HepG2 (cell line): ENCODE measurements around the gene RNU4-1. TPM values are rescaled to one million over a fixed set of nuclear protein-coding genes. Genes with fewer than 3 reads are reported as not detected.

Experiments
- ATAC-seq: fragments of 200-7000 bp; cut with Tn5 transposase; 3 replicates; pipeline ENCODE4 v1.9.1; 2020; ENCODE audit warnings: mild to moderate bottlenecking, moderate library complexity
- BruUV-seq: library from RNA; stranded (reverse); fragments of 400-500 nt; replicated peaks from 2 replicates; lab custom pipeline; 2021; lab: Mats Ljungman, UMichigan
- CTCF ChIA-PET: fragments of 300-600 bp; formaldehyde crosslinking; extraction: SDS; loops from one replicate; lab custom pipeline; 2021; ENCODE audit warnings: low total read pairs, inconsistent platforms, low intra/inter-chr PET ratio; lab: Yijun Ruan, JAX
- POLR2A ChIA-PET: fragments of 350-600 bp; sonication (Branson Sonifier 250); formaldehyde crosslinking; loops from one replicate; lab custom pipeline; 2020; ENCODE audit warnings: antibody characterized with exemption, inconsistent platforms; lab: Yijun Ruan, JAX
- DNase-seq: peaks from one replicate; pipeline ENCODE4 v3.0.0-alpha.2; 2015; ENCODE audit warnings: low spot score
- FAIRE-seq: peaks from 3 replicates; lab custom pipeline; 2011; peaks lifted over from hg19 to GRCh38; lab: Jason Lieb, UNC
- H2AFZ ChIP-seq: one replicate; pipeline ENCODE4 v1.6.1; 2011; ENCODE audit warnings: low read length, inconsistent platforms
- H3K27ac ChIP-seq: fragments of 300-600 bp; 3 replicates; pipeline ENCODE4 v1.8.0; 2011; ENCODE audit warnings: mixed run types, mild to moderate bottlenecking, mixed read lengths, low read length, inconsistent platforms; ENCODE audit not compliant: insufficient read depth; ENCODE audit errors: extremely low read length
- H3K27me3 ChIP-seq, 2 experiments: fragments of 200-600 bp in 1 of 2; 2 replicates in 1 of 2; 3 replicates in 1 of 2; pipeline versions ENCODE4 v1.6.0 to v1.8.0; 2011; ENCODE audit warnings: low read length in 2 of 2, mild to moderate bottlenecking in 2 of 2, moderate library complexity in 2 of 2, inconsistent platforms in 1 of 2; ENCODE audit not compliant: insufficient read depth in 2 of 2, control insufficient read depth in 1 of 2
- H3K36me3 ChIP-seq, 2 experiments: fragments of 200-600 bp in 1 of 2; replicated peaks in 1 of 2; 2 replicates in 1 of 2; 3 replicates in 1 of 2; pipeline versions ENCODE4 v1.5.1 to v1.8.0; 2011; ENCODE audit warnings: low read length in 2 of 2, inconsistent platforms in 1 of 2; ENCODE audit not compliant: insufficient read depth in 2 of 2, control insufficient read depth in 1 of 2
- H3K4me1 ChIP-seq: 2 replicates; pipeline ENCODE4 v1.5.1; 2012; ENCODE audit warnings: low read length, inconsistent platforms; ENCODE audit not compliant: insufficient read depth
- H3K4me2 ChIP-seq: 2 replicates; pipeline ENCODE4 v1.6.0; 2011; ENCODE audit warnings: low read depth, low read length, inconsistent platforms
- H3K4me3 ChIP-seq, 3 experiments: fragments of 200-600 bp in 1 of 3; sonication (generic), shearing (Covaris generic) in 1 of 3; replicated peaks in 1 of 3; 2 replicates each; pipeline ENCODE4 v1.5.1; 2011 to 2016; ENCODE audit warnings: low read length in 3 of 3, inconsistent platforms in 2 of 3, low read depth in 2 of 3, mild to moderate bottlenecking in 2 of 3, control low read depth in 1 of 3, mixed read lengths in 1 of 3; ENCODE audit not compliant: insufficient read depth in 1 of 3
- H3K79me2 ChIP-seq: one replicate; pipeline ENCODE4 v1.6.1; 2011; ENCODE audit warnings: low read length, inconsistent platforms; ENCODE audit not compliant: insufficient read depth
- H3K9ac ChIP-seq: 2 replicates; pipeline ENCODE4 v1.6.0; 2011; ENCODE audit warnings: mild to moderate bottlenecking, low read depth, low read length, inconsistent platforms; ENCODE audit not compliant: insufficient read depth
- H3K9me3 ChIP-seq: 2 replicates; pipeline ENCODE4 v1.5.1; 2012; ENCODE audit warnings: mild to moderate bottlenecking, low read length
- H4K20me1 ChIP-seq: 2 replicates; pipeline ENCODE4 v1.6.0; 2011; ENCODE audit warnings: inconsistent platforms, mild to moderate bottlenecking, low read length, moderate library complexity; ENCODE audit not compliant: insufficient read depth
- HNF1A ChIP-seq, 2 experiments: sonication (generic) in 1 of 2; formaldehyde crosslinking in 1 of 2; IDR thresholded peaks; 2 replicates each; pipeline versions ENCODE4 v1.4.0 to v1.6.1; 2016 to 2020; ENCODE audit warnings: borderline replicate concordance in 1 of 2, low read depth in 1 of 2, mild to moderate bottlenecking in 1 of 2, missing genetic modification reagents in 1 of 2
- HNF4A ChIP-seq: sonication (generic); formaldehyde crosslinking; IDR thresholded peaks from 2 replicates; pipeline ENCODE4 v1.4.0; 2020; ENCODE audit warnings: missing genetic modification reagents
- MTA3 ChIP-seq: sonication (generic); formaldehyde crosslinking; IDR thresholded peaks from 2 replicates; pipeline ENCODE4 v1.4.0; 2020; ENCODE audit warnings: missing genetic modification reagents
- PAX8 ChIP-seq: sonication (generic); formaldehyde crosslinking; IDR thresholded peaks from 2 replicates; pipeline ENCODE4 v1.8.0; 2022; ENCODE audit warnings: mild to moderate bottlenecking, missing genetic modification reagents, borderline replicate concordance
- PAXIP1 ChIP-seq: sonication (generic); formaldehyde crosslinking; conservative IDR thresholded peaks from 2 replicates; pipeline ENCODE4 v1.4.0; 2020; ENCODE audit warnings: mild to moderate bottlenecking, missing genetic modification reagents, moderate library complexity
- SRSF9 ChIP-seq: fragments of 200-400 bp; formaldehyde crosslinking; IDR thresholded peaks from 2 replicates; pipeline ENCODE4 v1.6.1; 2018; ENCODE audit warnings: borderline replicate concordance, mild to moderate bottlenecking, low read depth, low read length; ENCODE audit not compliant: insufficient read depth, poor library complexity, severe bottlenecking
- THYN1 ChIP-seq: sonication (generic); formaldehyde crosslinking; IDR thresholded peaks from 2 replicates; pipeline ENCODE4 v1.8.1; 2023; ENCODE audit warnings: low read depth, mild to moderate bottlenecking, moderate library complexity, missing genetic modification reagents, borderline replicate concordance
- TRIM24 ChIP-seq: sonication (generic); formaldehyde crosslinking; IDR thresholded peaks from 2 replicates; pipeline ENCODE4 v1.8.0; 2022; ENCODE audit warnings: mild to moderate bottlenecking, missing genetic modification reagents
- ZNF205 ChIP-seq: IDR thresholded peaks from 2 replicates; pipeline ENCODE4 v1.6.1; 2018; ENCODE audit warnings: missing biosample characterization, missing genetic modification reagents
- WGBS: methylation state at CpG from one replicate; pipeline ENCODE4 v1.1.6; 2017; ENCODE audit warnings: low lambda C conversion rate; 5-methylcytosine and 5-hydroxymethylcytosine counted together
- in situ Hi-C: cut with HindIII; loops from 2 replicates; pipeline ENCODE4 v1.10.0; 2017; ENCODE audit warnings: low pct_unique_long_range_greater_than_20kb; ENCODE audit not compliant: extremely low pct_ligation_motif_present
- intact Hi-C: fragments of 100-400 bp; cut with micrococcal nuclease; formaldehyde crosslinking; loops from one replicate; pipeline ENCODE4 v1.10.0; 2022; ENCODE audit not compliant: unreplicated experiment
- polyA plus RNA-seq, 8 experiments: library from polyadenylated mRNA; depleted of rRNA in 3 of 8; stranded (reverse) in 7 of 8; unstranded in 1 of 8; fragments of >200 nt; fragmentation: Illumina TruSeq in 4 of 8; extraction: Trizol in 4 of 8; gene quantifications; 2 replicates each; pipeline versions ENCODE4 v1.2.1 to v1.2.3, GENCODE V29; 2011 to 2016; ENCODE audit warnings: low read depth in 4 of 8, missing spikeins in 1 of 8, mixed read lengths in 1 of 8; ENCODE audit not compliant: insufficient read depth in 1 of 8
- total RNA-seq, 5 experiments: library from RNA; depleted of rRNA; stranded (reverse); fragments of >200 nt; fragmentation: Illumina TruSeq; extraction: Trizol; gene quantifications; 2 replicates each; pipeline ENCODE4 v1.2.3, GENCODE V29; 2016; ENCODE audit warnings: low read depth in 1 of 5

Gene RNU4-1
- total and polyA plus RNA-seq, 2 of the 13 experiments (the other 11 are each of a cell fraction or from before 2014, with no cell fraction given), result 7,407 TPM; not detected in 1

- BruUV-seq, result no TSS peak
- Histone ChIP-seq H3K4me2 (peak overlapping the region; percentile 71; the same call in 1 of the 2 replicates), H3K9ac (no peak overlapping the region), H3K36me3 (no peaks in the 10 kb centered on the region), H3K4me3 (no peak overlapping the region), H3K27ac (no peak overlapping the region), H4K20me1 (no peaks in the 10 kb centered on the region), H3K79me2 (no peaks in the 10 kb centered on the region), H3K4me1 (peaks cover 32% of the 10 kb centered on the region), H3K9me3 (peaks cover 15% of the 10 kb centered on the region), H2AFZ (no peak overlapping the region), H3K27me3 (0 out of 5 replicates have a peak, but pooled peaks cover 0 to 2% of the 10 kb centered on the region in 2 experiments)
- ChIA-PET POLR2A (interaction anchor here (0.5 to 2.2 kb wide), 3 partner anchors 11 to 41 kb away, joined by 4 to 8 read pairs (median 8); partner anchors contain the start of gene RNU4-2), CTCF (no interaction called here)
- 69% methylated on average over 6 of the region's 7 CpGs for WGBS
- in situ Hi-C loops, result no loop called here
- ATAC-seq (peak; percentile 26), FAIRE-seq (no peak), DNase-seq (no peak)
- TF ChIP-seq SRSF9 (no peak), PAX8 (no peak), MTA3 (CRISPR knock-in tag) (no peak)
- intact Hi-C loops, result no loop called here
Measured at GRCh38 chr12:120332523-120332922, 39.5 kb upstream of the RNU4-1 start.

- H3K79me2 ChIP-seq, result no peaks in the 10 kb centered on the region
- 0 out of 5 replicates have a peak, but pooled peaks cover 0 to 2% of the 10 kb centered on the region in 2 experiments for H3K27me3 ChIP-seq
- no peaks in the 10 kb centered on the region for H3K36me3 ChIP-seq
- H3K9ac ChIP-seq, result no peak overlapping the region
- H3K4me3 ChIP-seq, result peak overlapping the region in 1 of 3 experiments; percentile 37; a peak in 1 of 6 replicates
- peaks cover 36% of the 10 kb centered on the region for H3K4me1 ChIP-seq
- WGBS, result 0% methylated on average over 5 of the region's 5 CpGs
- peak; percentile 53 for ATAC-seq
- H3K27ac ChIP-seq, result no peak overlapping the region
- in situ Hi-C loops, result no loop called here
- H3K4me2 ChIP-seq, result peak overlapping the region; percentile 71; the same call in 1 of the 2 replicates
- FAIRE-seq, result peak; percentile 46
- H2AFZ ChIP-seq, result no peak overlapping the region
- no peaks in the 10 kb centered on the region for H4K20me1 ChIP-seq
- H3K9me3 ChIP-seq, result peaks cover 11% of the 10 kb centered on the region
- intact Hi-C loops, result no loop called here
- ChIA-PET POLR2A (interaction anchor here (0.5 to 2.2 kb wide), 3 partner anchors 10 to 41 kb away, joined by 4 to 8 read pairs (median 8); partner anchors contain the start of gene RNU4-2), CTCF (no interaction called here)
- no peak for DNase-seq
- no TSS peak for BruUV-seq
- peak; percentile 36; the same call in 1 of the 2 replicates for TF ChIP-seq HNF1A (IDR thresholded peaks at IDR 0.05; ENCODE audit: low read depth)
- TF ChIP-seq HNF1A (CRISPR knock-in tag; IDR thresholded peaks at IDR 0.05; ENCODE audit: borderline replicate concordance), result no peak
- no peak for TF ChIP-seq TRIM24
- TF ChIP-seq THYN1 (CRISPR knock-in tag), result no peak
- TF ChIP-seq PAXIP1 (CRISPR knock-in tag), result peak; percentile 38
- TF ChIP-seq HNF4A (CRISPR knock-in tag), result peak; percentile 79
- TF ChIP-seq ZNF205, result peak; percentile 99
Measured at GRCh38 chr12:120332041-120332440, 39.0 kb upstream of the RNU4-1 start.
